Stimulated activated CD8-positive, alpha-beta memory T cell treated with anti-CD3 and anti-CD28 coated beads, Interleukin-12 subunit alpha, Interleukin-12 subunit beta, amount 100 ng/mL, for 4 hours (primary cell): ENCODE results near the gene WBP1.
A peak's percentile ranks its signal among the peaks of the same experiment; 100 is the strongest.
"Not testable (repeated sequence)": the region's sequence is repeated elsewhere in the genome, so short reads cannot be mapped to it uniquely, and the experiment has no call there.

ENCODE experiments used
- DNase-seq: peaks from one replicate; pipeline ENCODE4 v3.0.0-alpha.2; 2020; ENCODE audit warnings: low read depth

Gene WBP1

DNA sequence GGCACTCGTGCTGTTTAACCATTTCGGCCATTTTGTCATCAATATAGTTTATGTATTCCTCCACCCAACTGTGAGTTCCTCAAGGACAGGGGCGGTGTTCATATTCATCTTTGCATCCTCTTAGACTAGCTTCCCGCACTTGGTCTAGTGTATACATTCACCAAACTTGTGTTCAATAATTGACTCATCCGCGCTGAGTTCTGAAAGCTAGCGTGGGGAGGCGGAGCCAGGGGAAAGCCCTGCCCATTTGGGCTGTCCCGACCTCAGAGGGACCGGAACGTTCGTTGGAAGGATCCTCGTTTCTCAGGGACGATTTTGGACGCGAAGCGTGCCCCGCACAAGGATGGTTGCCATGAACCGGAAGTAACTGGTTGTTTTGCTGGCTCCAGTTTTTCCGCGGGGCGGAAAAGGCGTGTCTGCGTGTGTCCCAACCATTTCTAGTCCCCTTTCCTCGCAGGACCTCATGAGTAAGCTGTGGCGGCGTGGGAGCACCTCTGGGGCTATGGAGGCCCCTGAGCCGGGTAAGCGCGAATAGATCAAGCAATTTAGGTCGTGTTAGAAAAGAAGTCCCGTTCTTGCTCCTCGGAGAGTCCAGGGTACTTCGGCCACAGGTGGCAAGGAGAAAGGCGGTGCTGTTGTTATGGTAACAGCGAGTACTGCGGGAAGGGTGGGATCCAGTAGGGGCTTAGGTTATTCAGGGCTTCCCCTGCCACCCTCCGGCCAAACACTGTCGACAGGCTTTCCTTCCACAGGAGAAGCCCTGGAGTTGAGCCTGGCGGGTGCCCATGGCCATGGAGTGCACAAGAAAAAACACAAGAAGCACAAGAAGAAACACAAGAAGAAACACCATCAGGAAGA is 3.4 kb upstream of the WBP1 start, which contains the start of gene INO80B:
Gene INO80B, plus strand, starts transcription at position 434 of the 858 bp plus-strand sequence. Its CDS starts 30 bp downstream, at position 464.
- peak; percentile 95 for DNase-seq

DNA sequence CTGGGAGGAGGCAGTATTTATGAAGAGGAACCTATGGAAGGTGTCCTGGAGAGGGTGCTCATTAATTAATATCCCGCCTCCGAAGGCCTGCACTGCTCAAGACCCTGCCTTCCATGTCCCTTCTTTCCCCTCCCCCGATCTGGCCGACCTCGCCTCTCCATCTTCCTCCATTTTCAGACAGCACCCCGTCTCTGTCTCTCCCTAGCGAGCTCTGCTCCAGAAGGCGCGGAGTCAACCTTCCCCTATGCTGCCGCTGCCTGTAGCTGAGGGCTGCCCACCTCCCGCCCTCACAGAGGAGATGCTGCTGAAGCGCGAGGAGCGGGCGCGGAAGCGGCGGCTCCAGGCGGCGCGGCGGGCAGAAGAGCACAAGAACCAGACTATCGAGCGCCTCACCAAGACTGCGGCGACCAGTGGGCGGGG is 1.1 kb upstream of the WBP1 start:
- DNase-seq = no peak

DNA sequence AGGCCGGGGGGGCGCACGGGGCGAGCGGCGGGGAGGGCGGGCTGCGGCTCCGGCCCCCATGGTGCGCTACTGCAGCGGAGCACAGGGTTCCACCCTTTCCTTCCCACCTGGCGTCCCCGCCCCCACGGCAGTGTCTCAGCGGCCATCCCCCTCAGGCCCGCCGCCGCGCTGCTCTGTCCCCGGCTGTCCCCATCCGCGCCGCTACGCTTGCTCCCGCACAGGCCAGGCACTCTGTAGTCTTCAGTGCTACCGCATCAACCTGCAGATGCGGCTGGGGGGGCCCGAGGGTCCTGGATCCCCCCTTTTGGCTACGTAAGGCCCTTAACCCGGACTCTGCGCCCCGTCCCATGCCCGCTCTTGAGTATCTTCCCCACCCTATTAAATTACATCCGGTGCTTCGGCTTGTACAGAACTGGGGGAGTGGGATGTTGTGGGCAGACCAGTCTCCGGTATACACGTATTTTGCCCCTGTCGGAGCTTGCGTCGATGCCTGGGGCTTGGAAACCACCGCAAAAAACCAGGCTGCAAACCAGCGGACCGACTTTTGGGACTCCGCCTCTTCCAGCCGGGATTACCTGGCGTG is 598 bp upstream of the WBP1 start:
- DNase-seq = peak; percentile 83

DNA sequence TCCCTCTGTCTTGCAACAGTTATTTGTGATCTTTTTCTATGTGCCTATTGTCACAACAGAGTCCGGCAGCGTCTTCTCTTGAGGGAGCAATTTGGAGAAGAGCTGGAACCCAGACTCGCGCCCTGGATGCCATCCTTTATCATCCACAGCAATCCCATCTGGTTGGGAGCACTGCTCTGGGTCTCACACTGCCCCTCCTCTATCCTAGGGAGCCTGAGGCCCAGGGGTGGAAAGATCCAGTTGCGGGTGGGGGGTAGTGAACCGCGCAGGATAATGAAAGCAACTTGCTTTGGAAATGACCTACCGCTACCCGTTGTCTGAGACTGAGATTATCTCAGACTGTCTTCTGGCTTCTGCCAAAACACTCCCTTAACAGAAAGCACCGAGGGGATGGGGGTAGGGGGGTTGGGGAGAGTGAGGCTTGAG is 713 bp downstream of the WBP1 start:
- DNase-seq = no peak

DNA sequence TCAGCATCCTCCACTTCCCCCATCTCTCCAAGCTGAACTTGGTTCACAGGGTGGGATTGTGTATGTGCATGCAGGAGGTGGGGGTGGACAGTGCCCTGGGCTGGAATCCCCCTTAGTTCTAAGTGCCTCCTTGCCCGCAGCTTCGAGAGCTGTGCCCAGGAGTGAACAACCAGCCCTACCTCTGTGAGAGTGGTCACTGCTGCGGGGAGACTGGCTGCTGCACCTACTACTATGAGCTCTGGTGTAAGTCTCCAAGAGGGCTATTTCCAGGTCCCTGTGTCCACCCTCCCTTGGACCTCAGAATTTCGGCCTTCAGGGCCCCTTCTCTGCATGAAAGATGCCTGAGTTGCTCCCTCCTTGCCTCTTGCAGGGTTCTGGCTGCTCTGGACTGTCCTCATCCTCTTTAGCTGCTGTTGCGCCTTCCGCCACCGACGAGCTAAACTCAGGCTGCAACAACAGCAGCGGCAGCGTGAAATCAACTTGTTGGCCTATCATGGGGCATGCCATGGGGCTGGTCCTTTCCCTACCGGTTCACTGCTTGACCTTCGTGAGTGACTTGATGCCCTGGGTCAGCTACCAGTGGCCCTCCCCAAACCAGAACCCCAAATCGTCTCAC is 1.4 kb downstream of the WBP1 start:
- not testable (repeated sequence) for DNase-seq

DNA sequence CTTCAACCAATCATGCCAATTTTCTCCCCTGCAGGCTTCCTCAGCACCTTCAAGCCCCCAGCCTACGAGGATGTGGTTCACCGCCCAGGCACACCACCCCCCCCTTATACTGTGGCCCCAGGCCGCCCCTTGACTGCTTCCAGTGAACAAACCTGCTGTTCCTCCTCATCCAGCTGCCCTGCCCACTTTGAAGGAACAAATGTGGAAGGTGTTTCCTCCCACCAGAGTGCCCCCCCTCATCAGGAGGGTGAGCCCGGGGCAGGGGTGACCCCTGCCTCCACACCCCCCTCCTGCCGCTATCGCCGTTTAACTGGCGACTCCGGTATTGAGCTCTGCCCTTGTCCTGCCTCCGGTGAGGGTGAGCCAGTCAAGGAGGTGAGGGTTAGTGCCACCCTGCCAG is 1.9 kb downstream of the WBP1 start:
- not testable (repeated sequence) for DNase-seq

DNA sequence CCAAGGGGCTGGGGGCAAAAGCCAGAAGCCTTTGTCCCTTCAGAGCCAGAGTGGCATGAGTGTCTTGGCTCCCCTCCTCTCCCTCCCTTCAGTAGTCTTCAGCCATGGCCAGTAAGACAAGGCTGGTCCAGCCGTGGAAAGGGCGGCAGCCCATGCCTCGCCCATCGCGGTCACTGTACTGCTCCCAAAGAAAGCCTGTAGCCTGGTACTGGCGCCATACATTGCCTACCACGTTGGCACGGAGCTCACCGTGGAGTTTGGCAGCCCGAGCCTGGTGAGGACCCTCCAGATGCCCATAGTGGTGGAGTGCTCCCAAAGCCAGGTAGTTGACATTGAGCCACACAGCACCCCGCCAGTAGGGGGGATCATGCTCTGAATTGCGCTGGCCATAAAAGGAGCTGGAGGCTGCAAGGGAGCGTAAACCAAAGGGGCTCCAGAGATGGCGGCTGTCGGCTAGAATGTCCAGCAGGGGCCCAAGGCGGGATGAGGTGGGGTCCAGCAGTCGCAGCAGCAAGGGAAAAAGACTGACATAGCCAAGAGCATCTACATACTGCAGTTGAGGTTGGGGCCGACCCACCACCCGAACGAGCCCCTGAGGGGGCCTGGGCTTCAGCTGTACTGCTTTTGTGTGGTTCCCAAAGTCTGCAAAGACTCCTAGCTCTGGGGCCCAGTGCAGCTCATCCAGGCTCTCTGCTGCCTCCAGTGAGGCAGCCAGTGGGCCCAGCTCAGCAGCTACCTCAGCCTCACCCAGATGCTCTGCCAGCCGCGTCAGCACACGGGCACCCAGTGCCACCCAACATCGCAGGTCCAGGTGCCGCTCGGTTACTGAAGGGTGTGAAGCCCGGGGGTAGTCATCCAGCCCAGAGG is 3.2 kb downstream of the WBP1 start:
- no peak for DNase-seq

DNA sequence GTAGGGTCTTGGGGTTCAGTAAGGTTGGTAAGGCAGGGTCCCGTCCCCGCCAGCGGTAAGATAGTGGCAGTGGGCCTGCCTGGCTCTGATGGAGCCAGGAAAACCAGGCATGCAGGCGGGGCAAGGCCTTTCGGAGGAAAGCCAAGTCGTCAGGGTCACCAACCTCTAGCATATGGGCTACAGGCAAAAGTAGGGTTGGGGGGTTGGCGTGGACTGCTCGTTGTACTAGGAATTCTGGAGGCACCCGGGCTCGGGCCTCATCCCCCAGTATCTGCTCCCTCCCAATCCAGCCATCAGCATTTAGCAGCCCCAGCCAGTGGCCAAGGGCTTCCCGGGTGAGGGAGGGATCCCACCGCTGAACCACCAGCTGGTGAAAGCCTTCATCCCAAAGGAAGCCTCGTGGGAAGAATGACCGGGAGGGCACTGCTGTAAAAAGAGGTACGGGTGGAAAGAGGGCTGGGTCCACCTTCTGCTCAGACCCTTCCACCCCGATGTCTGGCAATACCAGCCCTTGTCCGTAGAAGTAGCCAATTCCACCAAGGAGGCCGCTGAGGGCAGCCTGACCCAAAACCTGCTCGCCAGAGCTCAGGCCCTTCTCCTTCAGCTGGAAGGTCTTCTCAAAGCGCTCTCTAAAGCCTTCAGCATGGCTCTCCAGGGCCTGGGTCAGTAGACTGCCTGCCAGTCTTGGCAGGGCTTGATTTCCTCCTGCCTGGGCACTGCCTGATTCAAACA is 4.0 kb downstream of the WBP1 start:
- no peak for DNase-seq

DNA sequence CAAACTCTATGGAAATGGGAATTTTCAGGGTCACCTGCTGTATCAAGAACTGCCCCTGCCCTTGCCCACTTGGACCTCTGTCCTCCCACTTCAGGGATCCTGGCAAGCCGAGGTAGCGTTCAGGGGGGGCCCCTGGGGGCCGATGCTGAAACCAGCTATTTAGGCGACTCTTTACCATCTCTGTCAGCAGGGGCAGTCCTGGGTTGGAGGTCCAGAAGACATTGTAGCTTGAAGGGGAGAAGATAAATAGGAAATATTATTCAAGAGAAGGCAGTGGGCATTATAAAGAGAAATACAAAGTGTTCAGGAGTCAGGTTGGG is 4.5 kb downstream of the WBP1 start:
- no peak for DNase-seq

DNA sequence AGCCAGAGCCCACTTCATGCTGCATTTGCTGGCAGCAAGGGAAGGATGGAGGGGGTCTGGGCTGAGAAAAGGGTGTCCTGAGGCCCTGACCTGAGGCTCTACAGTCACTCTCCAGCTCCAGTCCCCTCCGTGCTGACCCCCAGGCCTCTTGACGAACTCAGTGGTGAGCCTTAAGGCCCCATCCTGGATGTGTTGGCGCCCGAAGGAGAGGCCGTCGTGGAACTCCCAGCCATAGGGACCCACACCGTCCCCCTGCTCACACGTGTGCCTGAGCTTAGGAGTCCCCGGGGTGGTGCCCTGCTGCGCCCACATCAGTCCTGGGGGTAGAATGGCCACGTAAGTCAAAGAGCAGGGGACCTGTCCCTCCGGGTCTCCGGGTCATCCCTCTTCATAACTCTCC is 6.2 kb downstream of the WBP1 start:
- no peak for DNase-seq

DNA sequence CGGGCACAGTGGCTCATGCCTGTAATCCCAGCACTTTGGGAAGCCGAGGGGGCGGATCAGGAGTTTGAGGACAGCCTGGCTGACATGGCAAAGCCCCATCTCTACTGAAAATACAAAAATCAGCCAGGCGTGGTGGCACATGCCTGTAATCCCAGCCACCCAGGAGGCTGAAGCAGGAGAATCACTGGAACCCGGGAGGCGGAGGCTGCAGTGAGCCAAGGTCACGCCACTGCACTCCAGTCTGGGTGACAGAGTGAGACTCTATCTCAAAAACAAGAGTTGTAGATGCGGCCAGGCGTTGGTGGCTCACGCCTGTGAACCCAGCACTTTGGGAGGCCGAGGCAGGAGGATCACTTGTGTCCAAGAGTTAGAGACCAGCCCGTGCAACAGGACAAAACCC is 12.5 kb downstream of the WBP1 start:
- DNase-seq = not testable (repeated sequence)

DNA sequence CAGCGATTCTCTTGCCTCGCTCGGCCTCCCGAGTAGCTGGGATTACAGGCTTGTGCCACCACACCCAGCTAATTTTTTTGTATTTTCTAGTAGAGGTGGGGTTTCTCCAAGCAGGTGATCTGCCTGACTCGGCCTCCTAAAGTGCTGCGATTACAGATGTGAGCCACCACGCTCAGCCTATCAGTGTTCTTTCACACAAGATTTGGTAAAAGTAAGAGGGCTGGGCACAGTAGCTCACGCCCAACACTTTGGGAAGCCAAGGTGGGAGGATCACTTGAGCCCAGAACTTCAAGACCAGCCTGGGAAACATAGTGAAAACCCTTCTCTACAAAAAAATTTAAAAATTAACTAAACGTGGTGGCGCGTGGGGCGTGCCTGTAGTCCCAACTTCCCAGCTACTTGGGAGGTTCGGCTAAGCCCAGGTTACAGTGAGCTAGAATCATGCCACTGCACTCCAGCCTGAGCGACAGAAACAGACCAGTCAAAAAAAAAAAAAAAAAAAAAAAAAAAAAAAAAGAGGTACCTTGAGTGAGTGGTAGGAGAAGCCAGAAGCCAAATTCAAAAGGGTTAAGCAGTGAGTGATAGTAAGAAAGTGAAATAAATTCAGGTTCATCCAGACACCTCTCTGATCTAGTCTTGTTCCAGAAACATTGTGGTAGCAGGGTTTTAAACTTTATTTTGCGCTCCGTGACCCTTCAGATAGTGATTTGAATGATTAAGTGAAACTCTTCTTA is 13.3 kb downstream of the WBP1 start:
- DNase-seq = no peak

DNA sequence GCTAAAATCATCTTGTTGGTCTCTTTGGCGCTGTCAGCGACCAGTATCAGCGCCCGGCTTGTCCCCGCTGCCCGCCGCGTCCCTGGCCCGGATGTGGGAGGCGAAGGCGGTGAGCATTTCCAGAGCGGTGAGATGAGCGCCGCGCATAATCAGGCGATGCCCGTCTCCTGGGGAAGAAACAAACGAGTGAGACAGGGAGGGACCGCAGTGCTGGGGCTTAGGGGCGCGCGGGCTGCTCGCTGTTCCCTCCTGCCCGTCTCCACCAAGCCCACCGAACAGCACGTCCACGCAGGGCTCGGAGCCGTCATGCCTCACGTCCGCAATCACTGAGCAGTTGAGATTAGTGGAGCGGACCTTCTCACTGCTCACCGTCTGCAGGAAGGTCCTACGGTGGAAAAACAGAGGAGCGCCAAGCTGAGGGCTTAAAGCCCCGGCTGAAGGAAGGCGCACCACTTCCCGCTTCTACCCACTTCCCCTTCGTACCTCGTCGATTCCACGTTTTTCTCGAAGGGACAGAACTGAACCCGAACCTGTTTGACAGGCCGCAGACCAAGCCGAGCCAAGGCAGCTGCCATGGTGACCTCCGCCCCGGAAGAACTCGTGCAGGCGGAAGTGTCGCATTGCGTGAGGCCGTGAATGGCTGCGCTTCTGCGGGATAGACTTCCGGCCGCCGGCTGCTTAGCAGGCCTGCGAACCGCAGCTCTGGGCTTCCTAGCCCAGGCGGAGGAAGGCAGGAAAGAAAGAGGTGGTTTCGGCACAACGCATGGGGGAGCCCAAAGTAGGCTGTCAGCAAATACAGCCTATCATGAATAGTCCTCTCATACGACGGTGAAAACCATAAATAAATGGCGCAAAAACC is 14.1 kb downstream of the WBP1 start, which contains the start of gene MRPL53:
Gene MRPL53, minus strand, starts transcription at position 595 of the 859 bp plus-strand sequence. Its CDS starts 20 bp downstream, at position 575.
- DNase-seq = peak; percentile 88

DNA sequence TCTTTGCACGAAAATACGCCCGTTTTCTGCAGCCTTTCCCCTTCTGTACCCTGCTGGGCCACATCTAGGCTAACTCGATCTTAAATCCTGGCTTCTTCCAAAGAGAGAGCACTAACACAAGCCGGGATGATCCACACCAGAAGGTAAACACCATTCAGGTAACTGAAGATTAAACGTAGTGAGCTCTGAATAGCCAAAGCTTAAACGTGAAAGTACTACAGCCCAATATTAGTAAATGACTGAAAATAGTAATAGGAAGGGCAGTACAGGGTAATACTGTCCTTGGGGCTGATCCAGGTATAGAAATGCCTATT is 14.7 kb downstream of the WBP1 start:
- no peak for DNase-seq

DNA sequence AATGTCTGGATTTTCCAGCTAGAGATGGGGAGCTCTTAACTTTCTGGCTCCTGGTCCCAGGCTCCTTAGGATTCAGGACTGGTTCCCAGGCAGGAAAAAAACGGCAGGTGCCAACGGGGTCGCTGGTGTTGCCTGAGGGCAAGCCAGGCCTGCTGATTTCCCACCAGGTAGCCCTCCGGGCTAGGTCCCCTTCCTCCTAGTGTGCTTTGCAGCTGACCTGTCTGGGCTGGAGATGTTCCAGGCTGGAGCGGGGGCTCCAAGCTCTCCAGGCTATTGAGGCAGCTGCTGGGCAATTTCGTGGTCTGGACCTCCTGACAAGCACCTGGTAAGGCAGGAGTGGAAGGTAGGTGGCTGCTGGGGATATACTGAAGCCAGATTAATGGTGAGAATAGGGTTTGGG is 16.2 kb downstream of the WBP1 start:
- no peak for DNase-seq

DNA sequence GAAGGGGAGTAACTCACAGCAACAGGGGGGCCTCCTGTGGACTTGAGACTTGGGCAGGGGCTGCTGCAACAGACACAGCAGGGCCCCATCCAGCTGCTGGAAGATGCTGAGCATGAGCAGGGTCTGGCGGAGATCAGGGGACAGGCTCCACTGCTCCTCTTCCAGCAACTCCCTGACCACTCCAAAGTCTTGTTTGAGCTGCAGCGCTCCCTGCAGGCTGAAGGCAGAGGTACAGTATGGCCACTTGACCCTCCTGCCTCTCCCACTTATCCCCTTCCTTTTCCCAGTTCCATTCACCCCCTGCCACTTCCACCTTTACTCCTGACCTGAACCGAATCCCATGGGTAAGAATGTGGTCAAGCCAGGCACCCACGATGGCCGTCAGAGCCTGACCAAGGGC is 16.7 kb downstream of the WBP1 start:
- no peak for DNase-seq

DNA sequence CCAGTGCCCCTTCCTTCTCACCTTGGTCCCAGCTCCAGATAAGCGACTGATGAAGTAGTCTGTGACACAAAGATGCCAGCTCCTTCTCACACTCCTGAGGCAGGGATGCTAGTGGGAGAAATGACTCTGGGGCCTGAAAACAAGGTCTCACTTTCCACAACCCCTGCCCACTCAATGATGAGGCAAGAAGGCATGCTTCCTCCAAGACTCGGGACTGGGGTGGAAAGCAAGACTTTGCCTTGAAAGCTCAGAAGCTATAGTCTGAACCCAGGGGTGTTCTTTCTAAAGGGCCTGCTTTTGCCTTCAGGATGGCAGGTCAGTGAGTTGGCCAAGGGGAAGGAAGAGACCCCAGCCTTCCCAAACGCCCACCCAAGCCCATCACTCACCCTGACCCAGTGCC is 23.2 kb downstream of the WBP1 start:
- DNase-seq = no peak

DNA sequence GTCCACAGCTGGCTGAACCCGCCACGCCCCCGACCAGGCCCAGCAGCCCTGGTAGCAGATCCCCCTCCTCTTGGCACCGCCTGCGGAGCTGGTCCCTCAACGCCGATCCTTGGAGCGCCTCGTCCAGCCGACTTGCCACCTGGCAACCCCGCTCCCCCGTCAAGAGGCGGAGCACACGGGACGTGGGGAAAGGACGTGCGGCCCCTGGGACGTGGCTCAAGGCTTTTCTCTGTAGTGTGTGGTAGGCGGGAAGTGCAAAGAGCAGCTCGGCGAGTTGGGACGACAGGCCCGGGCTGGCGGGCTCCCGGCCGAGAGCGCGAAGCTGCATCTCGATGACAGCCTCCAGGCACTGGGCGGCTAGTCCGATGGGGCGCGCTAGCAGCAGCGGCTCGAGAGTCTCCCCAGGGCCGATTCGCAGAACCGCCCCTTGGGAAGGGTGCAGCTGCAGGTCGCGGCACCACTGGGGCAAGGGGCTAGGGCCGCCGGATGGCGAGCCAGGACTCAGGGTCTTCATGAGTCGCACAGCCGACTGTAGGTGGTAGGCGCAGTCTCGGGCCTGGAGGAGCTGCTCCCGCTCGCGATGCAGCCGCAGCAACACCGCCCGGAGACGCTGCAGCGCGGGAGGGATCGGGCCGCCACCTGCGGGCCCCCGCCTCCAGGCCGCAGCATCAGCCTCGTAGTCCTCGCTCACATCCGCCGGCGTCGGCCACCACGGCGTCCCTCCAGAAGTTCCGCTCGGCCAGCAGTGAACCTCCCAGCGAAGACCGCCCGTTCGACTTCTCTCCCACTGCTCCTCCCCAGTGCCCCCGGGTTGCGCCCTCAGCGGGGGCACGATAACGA is 23.9 kb downstream of the WBP1 start:
- DNase-seq = no peak
